ENCODE data around the gene NT5M.

NT5M gene

DNA sequence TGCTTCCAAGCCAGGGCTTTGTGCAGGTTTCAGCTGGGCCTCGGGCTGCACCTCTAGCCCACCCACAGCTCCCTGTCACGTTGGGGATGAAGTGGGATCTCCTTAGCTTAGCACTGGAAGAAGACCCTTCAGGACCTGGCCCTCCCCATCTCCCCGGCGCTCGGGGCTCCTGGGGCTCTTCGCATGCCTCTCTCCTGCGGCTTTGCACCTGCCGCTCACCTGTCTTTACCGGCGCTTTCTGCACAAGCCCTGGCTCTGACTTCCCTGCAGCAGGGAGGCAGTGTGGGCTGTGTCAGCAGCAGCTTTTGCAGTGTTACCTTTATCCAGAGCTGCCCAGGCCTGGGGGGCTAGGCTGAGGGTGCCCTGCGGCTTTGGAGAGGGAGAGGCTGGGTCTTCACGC lies 52.3 kb downstream of the NT5M start:
- no peak for DNase-seq

- peak; percentile 57 for DNase-seq
Measured at GRCh38 chr17:17356149-17356930, 53.2 kb downstream of the NT5M start.

DNA sequence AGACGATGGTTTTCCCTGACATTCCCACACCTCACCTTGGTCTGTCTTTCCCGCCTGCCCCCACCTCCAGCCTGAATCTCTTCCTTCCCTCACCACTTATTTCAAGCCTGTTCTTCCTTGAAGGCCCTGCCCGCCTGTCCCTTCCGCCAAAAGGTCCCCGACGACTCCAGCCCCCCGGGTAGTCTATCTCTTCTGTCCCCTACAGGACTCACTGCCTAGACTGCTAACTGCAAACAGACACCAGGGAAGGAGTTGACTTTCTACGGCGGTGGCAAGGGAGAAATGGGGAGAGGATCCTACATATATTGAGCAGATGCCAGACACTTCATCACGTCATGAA lies 53.7 kb downstream of the NT5M start:
- DNase-seq: no peak

DNA sequence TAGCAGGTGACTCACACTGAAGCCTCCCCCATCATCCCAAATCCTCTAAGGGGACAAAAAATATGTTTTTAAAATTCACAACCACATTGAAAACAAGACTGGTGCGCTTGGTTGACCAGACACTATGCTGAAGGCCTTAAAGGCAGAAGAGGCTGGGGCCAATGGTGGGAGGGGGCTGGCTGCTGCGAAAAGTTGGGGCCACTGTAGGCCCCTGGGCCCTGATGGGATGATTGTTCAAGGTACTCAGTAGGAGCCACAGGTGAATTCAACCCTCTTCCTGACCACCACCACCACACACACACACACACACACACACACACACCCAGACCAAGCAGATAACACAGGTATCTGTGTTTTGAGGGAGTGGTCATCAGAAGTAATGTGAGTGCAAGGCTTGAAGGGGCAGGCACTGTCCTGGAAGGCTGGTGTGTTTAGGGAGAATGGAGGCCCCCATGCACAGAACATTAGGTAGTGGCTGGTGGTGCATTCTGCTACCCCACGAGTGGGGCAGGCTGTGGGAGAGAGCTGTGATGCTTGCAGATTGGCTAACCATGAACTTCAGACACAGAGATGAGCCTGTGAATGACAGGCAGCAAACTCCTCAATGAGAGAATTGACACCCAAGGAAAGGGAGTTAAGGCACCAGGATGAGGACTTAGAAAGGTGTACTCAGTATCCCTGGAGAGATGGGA lies 55.0 kb downstream of the NT5M start:
- DNase-seq: no peak

GRCh38 chr17:17358866-17359265 lies 55.7 kb downstream of the NT5M start:
- DNase-seq: no peak

GRCh38 chr17:17359271-17359670 lies 56.1 kb downstream of the NT5M start:
- DNase-seq: no peak

DNA sequence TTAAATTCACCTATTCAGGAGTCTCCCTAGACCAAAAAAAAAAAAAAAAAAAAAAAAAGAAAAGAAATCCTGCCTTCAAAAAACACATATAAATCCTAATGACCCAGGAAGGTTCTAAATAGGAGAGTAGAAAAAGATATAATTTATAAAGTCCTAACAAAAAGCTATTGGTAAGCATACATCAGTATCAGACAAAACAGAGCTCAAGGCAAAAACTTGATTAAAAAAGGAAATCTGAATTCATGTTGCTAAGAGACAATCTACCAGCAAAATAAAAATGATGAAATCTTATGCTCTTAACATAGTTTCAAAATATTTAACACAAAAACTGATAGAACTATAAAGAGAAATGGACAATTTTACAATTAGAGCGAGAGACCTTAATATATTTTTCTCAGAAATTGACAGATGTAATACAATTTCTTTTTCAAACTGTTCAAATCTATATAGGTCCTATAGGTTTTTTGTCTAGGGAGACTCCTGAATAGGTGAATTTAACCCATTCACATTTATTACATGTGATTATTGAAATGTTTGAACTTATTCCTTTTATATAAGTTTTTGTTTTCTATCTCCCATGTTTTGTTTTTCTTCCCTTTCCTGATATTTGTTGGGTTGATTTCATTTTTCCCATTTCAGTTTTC lies 57.0 kb downstream of the NT5M start:
- DNase-seq: no peak

GRCh38 chr17:17361543-17361866 lies 58.3 kb downstream of the NT5M start:
- DNase-seq: no peak

DNA sequence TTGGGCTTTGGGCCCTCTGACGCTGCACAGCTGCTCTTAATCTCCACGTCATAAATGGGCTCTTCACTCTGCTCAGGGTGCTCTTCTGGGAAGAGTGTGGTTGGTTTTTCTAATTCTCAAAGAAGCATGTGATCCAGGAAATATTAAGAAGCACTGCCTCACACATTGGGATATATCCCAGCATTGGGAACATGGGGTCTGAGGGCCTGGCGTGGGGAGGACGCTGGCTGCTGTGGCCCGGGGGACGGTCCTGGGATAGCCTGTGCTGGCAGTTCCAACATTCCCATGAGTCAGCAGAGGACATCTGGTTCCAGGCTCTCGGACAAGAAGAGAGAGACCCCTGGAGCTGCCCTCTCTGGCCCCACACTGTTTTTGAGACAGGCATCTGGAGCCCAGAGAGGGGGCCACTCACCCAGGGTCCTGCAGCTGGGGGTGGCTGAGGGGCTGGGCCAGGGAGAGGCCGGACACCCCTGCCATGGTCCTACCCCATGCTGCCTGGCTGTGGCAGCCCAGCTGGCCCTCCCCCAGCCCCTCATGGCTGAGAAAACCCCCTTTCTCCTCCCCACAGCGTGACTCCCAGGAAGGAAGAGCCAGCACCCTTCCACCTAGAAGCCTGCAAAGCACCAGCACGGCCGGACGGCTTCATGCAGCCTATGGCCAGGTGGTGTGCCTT lies 58.8 kb downstream of the NT5M start:
- no peak for DNase-seq

GRCh38 chr17:17362540-17362930 lies 59.4 kb downstream of the NT5M start:
- no peak for DNase-seq

GRCh38 chr17:17363638-17364337 lies 60.6 kb downstream of the NT5M start:
- DNase-seq: no peak

DNA sequence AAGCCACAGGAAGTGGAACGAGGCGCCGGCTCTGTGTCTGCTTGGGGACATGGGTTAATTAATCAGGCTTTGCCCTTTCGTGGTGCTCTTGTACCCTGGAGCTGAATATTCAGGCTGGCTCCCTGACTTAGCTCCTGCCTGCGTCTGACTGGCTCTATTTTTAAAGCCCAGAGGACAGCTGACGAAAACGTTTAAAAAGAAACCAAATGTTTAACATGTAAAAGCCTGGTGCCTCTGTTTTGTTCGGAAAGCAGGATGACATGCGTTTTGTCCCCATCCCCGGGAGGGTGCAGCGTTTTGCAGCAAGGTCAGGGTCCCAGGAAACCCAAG lies 61.1 kb downstream of the NT5M start:
- no peak for DNase-seq

GRCh38 chr17:17365476-17366110 lies 62.4 kb downstream of the NT5M start:
- no peak for DNase-seq

DNA sequence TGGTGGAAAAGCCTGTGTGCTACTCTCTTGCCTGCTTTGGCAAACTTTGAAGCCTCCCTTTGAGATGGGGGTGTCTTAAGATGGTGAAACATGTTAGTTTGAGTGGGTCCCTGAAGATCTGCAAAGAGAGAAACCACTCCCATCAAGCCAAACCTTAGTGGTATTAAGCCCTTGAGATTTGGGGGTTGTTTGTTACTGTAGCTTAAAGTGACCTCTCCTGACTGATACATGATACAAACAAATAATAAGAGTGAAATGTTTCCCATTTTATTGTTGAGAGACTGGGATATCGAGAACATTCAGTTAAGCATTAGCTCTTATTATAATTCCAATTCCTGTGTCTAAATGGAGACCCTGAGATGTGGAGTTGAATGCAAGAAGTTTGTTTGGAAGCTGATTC lies 63.1 kb downstream of the NT5M start:
- DNase-seq: no peak

- no peak for DNase-seq
Measured at GRCh38 chr17:17366941-17367875, 64.0 kb downstream of the NT5M start.

GRCh38 chr17:17367931-17368330 lies 64.8 kb downstream of the NT5M start:
- DNase-seq: no peak

DNA sequence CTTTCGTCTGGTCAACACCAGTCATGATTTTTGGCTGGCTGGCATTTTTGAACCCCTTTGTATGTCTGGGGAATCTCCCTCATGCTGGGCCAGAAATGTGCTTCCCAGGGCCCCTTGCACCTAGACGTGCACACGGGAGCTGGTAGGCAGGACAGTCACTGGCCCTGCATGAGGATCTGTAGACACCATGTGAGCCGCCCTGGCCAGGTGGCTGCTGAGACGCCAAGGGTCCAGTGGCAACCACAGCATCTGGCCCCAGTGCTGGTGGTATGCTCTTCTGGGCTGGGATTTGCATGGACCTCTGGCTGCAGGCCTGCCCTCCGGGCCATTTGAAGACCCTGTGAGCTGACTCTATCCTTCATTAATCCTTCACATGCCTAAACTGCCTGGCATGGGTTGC lies 67.5 kb downstream of the NT5M start:
- DNase-seq: no peak

DNA sequence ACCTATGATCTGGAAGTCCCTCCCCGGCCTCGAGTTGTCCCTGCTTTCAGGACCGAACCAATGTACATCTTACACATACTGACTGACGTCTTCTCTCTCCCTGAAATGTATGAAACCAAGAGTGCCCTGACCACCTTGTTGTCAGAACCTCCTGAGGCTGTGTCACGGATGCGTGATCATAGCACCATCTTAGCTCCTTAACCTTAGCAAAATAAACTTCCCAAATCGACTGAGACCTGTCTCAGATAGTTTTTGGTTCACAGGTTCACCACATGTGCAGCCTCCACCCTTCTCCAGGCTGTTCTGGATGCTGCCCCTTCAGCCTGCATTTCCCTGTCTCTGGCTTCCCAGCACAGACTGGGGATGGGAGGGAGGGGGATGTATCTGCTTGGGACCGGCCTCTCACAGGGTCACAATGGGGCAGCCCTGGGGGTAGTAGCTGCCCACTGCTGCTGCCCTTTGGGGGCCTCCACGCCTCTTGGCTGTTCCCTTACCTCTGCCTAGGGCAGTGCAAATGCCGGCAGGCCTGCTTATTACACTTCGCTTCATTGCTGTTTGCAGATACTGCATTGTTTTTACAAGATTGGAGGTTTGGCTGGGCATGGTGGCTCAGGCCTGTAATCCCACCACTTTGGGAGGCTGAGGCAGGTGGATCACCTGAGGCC lies 69.8 kb downstream of the NT5M start:
- no peak for DNase-seq

DNA sequence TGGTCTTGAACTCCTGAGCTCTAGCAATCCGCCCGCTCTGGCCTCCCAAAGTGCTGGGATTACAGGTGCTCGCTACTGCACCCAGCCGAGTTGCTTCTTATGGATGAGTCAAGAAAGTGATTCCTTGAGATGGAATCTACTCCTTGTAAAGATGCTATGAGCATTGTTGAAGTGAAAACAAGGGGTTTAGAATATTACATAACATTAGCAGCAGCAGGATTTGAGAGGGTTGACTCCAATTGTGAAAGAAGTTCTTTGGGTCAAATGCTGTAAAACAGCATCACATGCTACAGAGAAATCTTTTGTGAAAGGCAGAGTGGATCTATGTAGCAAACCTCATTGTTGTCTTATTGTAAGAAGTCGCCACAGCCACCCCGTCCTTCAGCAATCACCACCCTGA lies 72.7 kb downstream of the NT5M start:
- DNase-seq: no peak

GRCh38 chr17:17376362-17376761 lies 73.2 kb downstream of the NT5M start:
- no peak for DNase-seq
